HL-60/S4 (cell line): ENCODE measurements around the gene KRTAP10-11.
"Not testable (repeated sequence)": the region's sequence is repeated elsewhere in the genome, so short reads cannot be mapped to it uniquely, and the experiment has no call there.

Source experiments
- in situ Hi-C: fragments of 300-500 bp; cut with MboI; formaldehyde crosslinking; loops from 2 replicates; pipeline ENCODE4 v1.14.3; 2022; ENCODE audit warnings: low sequenced_read_pairs

Gene KRTAP10-11

GRCh38 chr21:44661567-44661966, 15.4 kb downstream of the KRTAP10-11 start:
- in situ Hi-C loops, result not testable (repeated sequence)

- in situ Hi-C loops, result no loop called here
Measured at GRCh38 chr21:44664691-44665090, 18.5 kb downstream of the KRTAP10-11 start.

DNA sequence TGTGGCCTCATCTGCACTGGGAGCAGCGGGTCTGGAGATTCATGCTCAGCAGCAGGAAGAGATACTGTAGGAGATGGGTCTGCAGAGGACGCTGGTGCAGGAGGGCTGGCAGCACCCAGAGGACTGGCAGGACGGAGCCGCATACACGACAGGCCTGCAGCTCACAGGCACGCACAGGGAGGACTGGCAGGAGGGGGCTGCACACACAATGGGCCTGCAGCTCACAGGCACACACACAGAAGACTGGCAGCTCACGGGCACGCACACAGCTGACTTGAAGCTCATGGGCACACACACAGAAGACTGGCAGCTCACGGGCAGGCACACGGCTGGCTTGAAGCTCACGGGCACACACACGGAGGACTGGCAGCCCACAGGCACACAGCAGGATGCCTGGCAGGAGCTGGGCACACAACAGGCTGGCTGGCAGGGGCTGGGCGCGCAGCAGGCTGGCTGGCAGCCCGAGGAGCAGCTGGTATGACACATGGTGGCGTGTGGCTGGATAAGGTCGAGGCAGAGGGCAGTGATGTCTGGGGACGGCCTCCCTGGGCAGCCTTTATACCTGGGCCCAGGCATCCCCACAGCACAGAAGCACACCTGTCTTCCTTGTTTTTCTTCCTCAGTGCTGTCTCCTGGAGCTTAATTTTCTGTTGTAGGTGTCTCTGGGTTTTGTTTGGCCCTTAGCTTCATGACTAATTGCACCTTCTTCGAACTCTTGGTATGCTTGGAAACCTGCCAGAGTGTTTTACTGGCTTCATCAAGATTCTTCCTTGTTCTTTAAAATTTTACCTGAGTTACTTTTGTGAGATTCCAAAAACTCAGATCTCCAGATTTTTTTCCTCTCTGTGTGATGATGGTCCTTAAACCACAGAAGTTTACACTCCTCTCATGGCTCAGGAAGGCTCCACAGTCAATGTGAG, 20.4 kb downstream of the KRTAP10-11 start, which contains the start of gene KRTAP12-2:
KRTAP12-2 (minus strand) TSS at position 527 of the 920 bp plus-strand sequence; CDS start at position 486, 41 bp downstream.
- in situ Hi-C loops, result no loop called here

DNA sequence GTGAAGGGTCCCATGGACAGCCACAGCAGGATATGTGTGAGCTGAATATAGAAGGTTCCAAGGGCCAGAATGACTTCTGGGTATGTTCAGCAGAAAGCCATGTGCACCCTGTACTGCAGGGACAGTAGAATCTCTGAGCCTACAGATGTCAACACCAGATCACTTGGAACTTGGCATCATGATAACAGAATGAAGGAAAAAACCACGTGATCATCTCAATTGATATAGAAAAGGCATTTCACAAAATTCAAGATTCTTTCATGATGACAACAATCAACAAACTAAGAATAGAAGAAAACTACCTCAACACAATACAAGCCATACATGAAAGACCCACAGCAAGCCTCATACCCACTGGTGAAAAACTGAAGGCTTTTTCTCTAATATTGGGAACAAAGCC, 21.4 kb downstream of the KRTAP10-11 start:
- in situ Hi-C loops, result no loop called here

DNA sequence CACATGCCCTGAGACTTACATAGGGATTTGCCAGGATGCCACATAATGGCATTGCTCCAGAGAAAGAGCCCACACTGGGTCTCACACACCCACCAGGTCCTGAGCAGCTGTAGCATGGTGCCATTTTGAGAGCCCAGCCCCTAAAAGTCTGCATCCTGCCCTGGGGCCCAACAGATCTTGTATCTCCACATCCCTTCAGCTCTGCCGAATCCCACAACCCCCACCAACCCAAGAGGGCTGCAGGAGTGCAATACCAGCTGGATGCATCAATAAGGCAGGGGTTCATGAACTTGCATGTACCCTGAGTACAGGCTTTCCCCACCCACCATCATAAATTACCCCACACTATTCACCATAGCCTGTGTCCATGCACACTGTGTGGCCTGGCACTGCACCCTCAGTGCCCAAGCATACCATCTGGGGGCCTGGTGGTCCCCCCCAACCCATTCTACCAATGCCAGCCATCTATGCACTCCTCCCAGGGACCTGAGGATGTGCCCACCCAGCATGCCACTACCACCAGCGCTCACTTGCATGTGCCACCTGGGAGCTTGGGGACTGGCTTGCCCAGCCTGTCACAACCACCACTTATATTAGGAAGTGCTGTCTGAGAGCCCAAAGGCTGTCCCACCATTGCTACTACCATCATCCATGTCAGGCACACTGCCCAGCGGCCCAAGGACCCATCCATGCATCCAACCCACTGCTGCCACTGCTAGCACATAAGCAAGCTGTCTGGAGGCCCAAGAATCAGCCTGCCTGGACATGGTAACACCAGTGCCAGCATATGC, 24.6 kb downstream of the KRTAP10-11 start:
- in situ Hi-C loops, result no loop called here

GRCh38 chr21:44671911-44672310, 25.7 kb downstream of the KRTAP10-11 start:
- in situ Hi-C loops, result no loop called here

GRCh38 chr21:44677881-44678280, 31.7 kb downstream of the KRTAP10-11 start:
- in situ Hi-C loops, result no loop called here

GRCh38 chr21:44681152-44681551, 34.9 kb downstream of the KRTAP10-11 start:
- in situ Hi-C loops, result no loop called here

GRCh38 chr21:44681861-44682579, 35.8 kb downstream of the KRTAP10-11 start, which contains the start of gene KRTAP12-1:
TSS of gene KRTAP12-1 (minus strand) at chr21:44682163. CDS start at chr21:44682123, 40 bp downstream.
- in situ Hi-C loops, result no loop called here

- in situ Hi-C loops, result no loop called here
Measured at GRCh38 chr21:44682580-44683151, 36.5 kb downstream of the KRTAP10-11 start.

- in situ Hi-C loops, result no loop called here
Measured at GRCh38 chr21:44684077-44684476, 37.9 kb downstream of the KRTAP10-11 start.

GRCh38 chr21:44684483-44684882, 38.3 kb downstream of the KRTAP10-11 start:
- in situ Hi-C loops, result no loop called here

GRCh38 chr21:44685050-44685449, 38.8 kb downstream of the KRTAP10-11 start:
- in situ Hi-C loops, result not testable (repeated sequence)

DNA sequence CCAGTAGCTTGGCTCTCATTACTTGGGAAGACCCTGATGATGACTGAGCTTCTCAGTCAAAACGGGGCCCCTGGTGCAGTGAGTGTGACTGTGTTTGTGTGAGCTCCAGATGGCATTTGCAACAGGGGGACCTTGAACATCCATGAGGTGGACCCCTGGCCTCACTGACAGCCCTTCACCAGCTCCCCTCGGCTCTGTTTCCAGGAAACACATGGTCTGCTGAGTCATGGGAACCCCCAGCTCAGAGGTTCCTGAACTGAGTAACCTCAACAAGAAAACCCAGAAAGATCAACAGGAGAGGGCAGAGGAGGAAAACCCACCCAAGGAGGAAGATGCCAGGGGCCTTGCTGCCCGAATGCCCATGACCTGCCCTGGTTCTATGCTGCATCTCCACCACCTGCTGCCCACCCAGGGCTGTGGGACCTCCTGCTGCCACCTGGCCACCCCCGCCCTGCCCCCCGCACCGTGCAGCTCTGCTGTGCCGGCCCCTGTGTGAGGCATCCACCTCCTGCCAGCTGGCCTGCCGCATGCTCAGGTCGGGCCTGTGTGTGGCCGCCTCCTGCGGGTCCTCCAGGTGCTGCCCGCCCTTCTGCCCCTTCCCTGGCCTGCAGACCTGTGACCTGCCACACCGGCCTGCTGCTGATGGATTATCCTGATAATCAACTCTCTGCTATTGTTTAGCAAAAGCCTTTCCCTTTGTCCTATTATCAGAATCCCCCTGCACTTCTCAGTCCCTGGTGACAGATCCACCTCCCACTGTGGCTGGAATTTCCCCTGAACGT, 40.0 kb downstream of the KRTAP10-11 start:
- in situ Hi-C loops, result no loop called here

GRCh38 chr21:44686843-44687561, 40.8 kb downstream of the KRTAP10-11 start:
- in situ Hi-C loops, result no loop called here

GRCh38 chr21:44687671-44688070, 41.5 kb downstream of the KRTAP10-11 start:
- in situ Hi-C loops, result no loop called here

DNA sequence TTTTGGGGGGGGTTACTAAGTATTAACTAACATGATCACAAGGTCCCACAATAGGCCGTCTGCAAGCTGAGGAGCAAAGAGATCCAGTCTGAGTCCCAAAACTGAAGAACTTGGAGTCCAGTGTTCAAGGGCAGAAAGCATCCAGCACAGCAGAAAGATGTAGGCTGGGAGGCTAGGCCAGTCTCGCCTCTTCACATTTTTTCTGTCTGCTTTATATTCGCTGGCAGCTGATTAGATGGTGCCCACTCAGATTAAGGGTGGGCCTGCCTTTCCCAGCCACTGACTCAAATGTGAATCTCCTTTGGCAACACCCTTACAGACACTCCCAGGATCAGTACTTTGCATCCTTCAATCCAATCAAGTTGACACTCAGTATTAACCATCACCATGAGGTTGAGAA, 43.5 kb downstream of the KRTAP10-11 start:
- in situ Hi-C loops, result not testable (repeated sequence)

DNA sequence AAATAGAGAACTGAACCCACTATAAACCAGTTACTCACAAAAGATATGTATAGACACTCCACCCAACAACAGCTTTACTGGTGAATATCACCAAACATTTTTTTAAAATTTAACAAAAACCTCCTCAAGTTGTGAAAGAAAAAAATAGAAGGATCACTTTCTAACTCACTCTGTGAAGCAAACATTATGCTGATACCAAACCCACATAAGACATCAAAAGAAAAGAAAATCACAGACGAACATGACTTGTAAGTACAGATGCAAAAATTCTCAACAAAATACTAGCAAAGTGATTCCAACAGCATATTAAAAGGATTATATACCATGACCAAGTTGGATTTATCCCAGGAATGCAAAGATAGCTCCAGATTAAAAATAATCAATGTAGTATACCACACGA, 45.5 kb downstream of the KRTAP10-11 start:
- in situ Hi-C loops, result no loop called here
